GM19351 (cell line): ENCODE measurements around the gene PRDM2.

Source experiments
- ATAC-seq: cut with Tn5 transposase; IDR thresholded peaks from one replicate; pipeline ENCODE4 v1.9.1; 2021; ENCODE audit warnings: mild to moderate bottlenecking, moderate library complexity; ENCODE audit not compliant: unreplicated experiment

PRDM2 gene

GRCh38 chr1:13763991-13764390, 64.0 kb downstream of the PRDM2 start:
- no peak for ATAC-seq

- no peak for ATAC-seq
Observed at GRCh38 chr1:13764588-13765332, 64.8 kb downstream of the PRDM2 start.

GRCh38 chr1:13766592-13767564, 66.9 kb downstream of the PRDM2 start:
- no peak for ATAC-seq

DNA sequence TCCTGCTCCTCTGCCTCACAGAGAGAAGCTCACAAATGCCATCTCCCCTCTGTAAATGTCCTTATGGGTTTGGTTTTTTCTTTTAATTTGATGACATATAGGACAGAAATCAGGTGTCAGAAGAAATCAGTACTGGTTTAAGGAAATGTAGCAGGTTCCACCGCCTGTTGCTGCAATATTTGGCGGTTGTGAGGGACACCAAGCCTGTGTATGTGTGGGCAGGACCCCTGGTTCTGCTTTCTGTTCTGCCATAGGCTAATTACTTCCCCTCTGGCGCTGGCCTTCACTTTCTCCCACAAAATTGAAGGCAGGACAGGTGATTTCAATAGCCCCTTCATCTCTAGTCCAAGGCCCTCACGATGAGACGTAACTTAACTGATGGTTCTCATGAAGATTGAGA, 69.2 kb downstream of the PRDM2 start:
- ATAC-seq = no peak

- no peak for ATAC-seq
Observed at GRCh38 chr1:13769830-13770229, 69.8 kb downstream of the PRDM2 start.

DNA sequence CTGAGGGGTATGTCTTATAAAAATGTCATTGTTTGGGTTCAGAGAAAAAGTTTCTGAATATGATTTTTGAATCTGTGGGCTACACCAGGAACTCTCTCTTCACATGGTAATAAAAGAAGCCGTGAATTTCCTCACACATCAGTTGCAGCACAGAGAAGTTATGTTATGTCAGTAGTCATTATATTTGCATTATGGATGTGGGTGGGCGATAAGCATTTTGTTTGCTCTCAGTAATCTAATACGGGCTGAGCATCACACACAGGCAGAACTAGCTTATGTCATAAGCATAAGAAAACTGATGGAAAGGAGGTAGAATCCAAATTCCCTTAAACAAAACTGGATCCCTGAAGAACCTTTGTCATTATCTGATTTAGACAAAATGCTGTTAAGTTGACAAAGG, 70.8 kb downstream of the PRDM2 start:
- no peak for ATAC-seq

DNA sequence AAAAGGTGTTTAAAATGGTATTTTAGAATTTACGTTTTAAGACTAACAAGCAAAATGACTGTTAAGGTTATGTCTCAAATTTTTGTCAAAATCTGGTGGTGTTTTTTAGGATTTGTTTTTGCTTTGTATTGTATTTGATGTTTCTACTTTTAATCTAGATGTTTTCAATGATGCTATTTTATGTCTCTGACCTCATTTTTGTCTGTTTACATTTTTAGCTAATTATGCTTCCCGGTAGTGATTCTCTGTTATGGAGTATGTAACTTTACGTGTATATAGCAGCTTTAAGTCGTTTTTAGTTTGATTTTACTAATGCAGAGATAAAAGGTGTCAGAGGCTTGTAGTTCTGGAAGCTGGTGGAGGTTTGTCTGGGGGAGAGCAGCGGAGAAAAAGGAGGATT, 71.8 kb downstream of the PRDM2 start:
- ATAC-seq = no peak

DNA sequence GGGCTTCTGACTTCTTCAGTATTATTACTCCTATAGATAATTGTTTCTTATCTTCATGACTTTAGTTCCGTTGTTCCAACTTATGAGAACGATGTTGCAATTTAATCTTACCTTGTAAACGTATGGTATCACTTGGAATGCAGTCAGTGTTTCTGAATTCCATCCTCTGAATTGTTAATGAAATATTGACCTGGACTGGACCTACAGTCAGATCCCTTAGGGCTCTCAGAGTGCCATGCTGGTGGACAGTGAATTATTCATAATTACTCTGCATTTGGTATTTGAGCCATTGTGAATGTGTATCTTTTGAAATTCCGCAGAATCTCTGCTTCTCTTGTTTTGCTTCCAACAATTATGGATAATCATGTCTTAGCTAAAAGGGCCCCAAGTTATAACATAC, 72.3 kb downstream of the PRDM2 start:
- ATAC-seq = no peak

DNA sequence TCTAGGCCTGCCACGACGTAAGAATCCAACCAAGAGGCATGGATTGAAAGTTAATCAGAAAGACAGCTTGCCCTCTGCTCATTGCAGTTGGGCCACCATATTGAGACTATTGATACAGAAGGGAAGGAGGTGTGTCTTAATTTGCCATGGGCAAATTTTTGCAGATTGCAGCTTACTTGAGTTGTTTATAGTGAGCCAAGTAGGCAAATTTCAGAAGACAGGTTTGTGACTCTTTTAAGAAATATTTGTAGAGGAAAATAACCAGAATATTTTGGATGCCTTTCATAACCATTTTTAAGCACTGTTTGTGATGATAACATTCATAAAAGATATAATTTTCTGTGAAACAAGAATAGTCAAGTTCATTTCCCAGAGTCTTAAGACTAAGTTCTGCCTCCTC, 74.1 kb downstream of the PRDM2 start:
- ATAC-seq = no peak

DNA sequence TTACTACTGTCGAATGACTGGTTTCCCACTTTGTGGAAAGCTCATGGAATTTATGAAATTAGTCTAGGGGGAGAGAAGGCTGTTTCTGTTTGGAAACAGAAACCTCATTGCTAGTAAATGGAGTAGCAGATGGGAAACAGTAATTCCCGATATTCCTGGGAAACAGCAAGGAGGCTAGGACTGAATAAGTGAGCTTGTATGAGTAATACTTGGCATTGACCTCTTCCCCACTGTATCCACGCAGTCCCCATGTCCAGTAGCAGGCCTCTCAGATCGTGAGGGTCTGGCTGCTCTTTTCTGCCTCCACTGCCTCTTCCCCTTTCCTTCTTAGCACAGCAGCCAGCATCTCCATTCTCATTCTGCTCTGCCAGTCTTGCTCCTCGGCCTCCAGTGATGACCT, 75.5 kb downstream of the PRDM2 start:
- no peak for ATAC-seq

- no peak for ATAC-seq
Observed at GRCh38 chr1:13775916-13776315, 75.9 kb downstream of the PRDM2 start.

GRCh38 chr1:13778431-13778830, 78.4 kb downstream of the PRDM2 start:
- ATAC-seq = no peak

GRCh38 chr1:13779930-13780329, 79.9 kb downstream of the PRDM2 start:
- ATAC-seq = no peak

GRCh38 chr1:13780780-13781179, 80.8 kb downstream of the PRDM2 start:
- no peak for ATAC-seq

GRCh38 chr1:13781228-13781627, 81.2 kb downstream of the PRDM2 start:
- no peak for ATAC-seq

- no peak for ATAC-seq
Observed at GRCh38 chr1:13781907-13782633, 82.1 kb downstream of the PRDM2 start.

DNA sequence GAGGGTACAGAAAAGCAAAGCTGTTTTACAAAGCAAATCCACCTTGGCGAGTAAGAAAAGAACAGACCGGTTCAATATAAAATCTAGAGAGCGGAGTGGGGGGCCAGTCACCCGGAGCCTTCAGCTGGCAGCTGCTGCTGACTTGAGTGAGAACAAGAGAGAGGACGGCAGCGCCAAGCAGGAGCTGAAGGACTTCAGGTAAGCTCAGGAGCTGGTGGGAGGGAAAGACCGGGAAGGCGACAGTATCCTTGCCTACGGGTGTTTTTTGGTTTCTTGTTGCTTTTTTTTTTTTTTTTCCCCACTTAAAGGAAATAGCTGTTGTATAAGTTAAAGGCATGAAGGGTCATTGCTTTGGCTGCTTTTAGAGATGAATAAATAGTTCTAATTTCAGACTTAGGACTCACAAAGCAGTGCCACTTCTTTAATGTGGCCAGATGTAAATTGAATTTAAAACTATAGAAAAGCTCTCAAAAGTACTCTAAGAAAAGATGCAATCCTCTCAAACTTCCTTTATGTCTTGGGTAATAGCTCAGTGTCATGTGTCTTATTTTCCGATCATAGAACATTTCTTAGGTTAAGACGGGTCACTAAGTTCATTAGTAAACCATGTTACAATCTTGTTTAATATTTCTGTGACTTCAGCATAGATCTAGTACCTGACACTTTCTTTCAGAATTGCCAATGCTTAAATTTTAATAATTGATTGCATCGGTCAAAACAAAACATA, 82.8 kb downstream of the PRDM2 start:
- no peak for ATAC-seq

DNA sequence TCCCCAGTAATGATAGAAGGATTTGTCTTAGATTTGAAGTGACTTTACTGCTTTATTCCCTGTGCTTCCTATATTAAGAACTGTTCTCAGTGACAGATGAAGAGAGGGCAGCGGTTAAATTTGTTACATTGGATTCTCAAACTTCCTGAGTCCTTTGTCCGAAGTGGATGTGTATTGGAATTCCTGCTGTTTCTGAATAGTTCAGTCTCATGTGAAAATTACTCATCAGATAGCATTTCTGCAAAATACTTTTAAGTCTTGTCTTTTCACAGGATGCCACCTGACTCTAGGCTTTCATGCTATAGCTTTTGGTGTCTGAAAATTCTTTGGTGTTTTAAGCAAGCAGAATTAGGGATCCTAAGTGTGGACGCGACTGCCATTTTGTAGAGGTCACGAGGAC, 83.6 kb downstream of the PRDM2 start:
- no peak for ATAC-seq

DNA sequence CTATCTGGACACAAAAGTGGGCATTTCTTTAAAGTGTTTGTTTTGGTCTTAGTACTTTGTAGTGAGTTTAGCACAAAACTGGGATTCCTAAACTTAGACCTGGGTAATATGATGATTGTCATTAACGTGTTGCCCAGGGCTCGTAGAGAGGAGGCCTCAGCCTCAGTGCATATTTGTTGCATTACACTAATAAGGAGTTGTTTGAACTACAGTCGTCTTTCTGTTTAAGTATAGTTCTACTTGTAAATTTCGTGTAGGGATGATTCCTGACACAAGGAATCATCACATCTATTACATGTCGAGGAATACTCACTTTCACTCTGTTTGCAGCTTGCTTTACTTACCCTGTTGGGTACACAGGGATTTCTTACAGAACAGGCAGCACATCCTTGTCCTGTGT, 85.0 kb downstream of the PRDM2 start:
- no peak for ATAC-seq

DNA sequence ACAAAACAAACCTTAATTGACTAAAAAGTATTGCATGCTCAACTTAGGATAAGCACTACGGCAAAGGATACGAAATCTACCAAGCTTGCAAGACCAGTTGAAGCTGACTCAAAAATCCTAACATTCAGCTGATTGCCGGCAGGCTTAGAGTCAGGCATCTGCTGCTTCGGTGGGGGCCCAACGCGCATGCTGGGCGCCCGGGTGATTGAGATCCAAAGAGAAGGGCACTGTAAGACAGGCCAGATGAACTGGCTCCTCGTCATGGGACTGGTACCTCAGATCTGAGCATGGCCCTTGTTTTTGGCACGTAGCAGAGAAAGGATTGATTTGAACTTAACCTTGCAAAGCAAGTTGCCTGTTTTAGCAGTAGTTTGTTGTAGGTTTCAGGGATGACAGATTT, 86.6 kb downstream of the PRDM2 start:
- ATAC-seq = no peak

GRCh38 chr1:13788795-13789194, 88.8 kb downstream of the PRDM2 start:
- no peak for ATAC-seq
